Fibroblast of skin of abdomen (primary cell): ENCODE measurements around the gene KCNQ1OT1.

Experiments
- DNase-seq: peaks from one replicate; pipeline ENCODE4 v3.0.0-alpha.2; 2013

The KCNQ1OT1 gene

GRCh38 chr11:2569731-2570210, 130.0 kb downstream of the KCNQ1OT1 start:
- no peak for DNase-seq

GRCh38 chr11:2569321-2569721, 130.5 kb downstream of the KCNQ1OT1 start:
- peak; percentile 12 for DNase-seq

- no peak for DNase-seq
These were observed 132.6 kb downstream of the KCNQ1OT1 start for GRCh38 chr11:2567026-2567671.

DNA sequence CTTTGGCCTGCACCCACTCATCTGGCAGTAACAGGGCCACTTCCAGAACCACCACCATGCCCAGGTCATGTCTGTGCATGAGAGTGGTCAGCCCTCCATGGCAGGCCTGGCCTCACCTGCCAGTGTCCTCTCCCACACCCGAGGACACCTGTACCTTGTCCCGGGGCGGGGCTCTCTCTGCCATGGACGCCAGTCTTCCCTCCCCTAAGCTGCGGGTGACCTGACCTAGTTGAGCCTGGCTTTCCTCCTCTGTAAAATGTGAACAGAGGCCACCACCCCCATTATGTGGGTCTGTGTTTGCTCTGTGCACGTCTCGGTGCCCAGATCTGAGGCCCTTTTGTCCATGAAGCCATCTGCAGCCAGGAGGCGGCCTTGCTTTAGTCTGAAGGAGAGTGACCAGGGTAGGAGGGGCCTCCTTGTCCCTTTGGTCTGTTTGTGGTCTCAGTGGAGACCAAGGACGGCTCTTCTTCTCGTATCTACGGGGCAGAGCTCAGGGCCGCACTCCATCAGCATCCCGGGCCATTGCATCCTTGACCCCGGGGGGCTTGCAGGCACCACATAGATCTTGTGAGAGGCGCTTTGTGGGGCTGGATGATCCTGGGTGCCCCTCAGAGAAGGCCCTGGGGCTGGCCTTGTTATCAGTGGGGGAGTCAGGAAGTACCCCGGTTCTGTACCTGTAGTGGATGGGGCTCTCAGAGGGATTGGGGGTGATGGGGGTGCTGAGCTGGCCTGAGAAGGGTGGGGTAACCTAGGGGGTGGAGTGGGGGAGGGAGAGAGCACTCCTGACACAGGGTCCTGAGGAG, 133.4 kb downstream of the KCNQ1OT1 start:
- DNase-seq = no peak

DNA sequence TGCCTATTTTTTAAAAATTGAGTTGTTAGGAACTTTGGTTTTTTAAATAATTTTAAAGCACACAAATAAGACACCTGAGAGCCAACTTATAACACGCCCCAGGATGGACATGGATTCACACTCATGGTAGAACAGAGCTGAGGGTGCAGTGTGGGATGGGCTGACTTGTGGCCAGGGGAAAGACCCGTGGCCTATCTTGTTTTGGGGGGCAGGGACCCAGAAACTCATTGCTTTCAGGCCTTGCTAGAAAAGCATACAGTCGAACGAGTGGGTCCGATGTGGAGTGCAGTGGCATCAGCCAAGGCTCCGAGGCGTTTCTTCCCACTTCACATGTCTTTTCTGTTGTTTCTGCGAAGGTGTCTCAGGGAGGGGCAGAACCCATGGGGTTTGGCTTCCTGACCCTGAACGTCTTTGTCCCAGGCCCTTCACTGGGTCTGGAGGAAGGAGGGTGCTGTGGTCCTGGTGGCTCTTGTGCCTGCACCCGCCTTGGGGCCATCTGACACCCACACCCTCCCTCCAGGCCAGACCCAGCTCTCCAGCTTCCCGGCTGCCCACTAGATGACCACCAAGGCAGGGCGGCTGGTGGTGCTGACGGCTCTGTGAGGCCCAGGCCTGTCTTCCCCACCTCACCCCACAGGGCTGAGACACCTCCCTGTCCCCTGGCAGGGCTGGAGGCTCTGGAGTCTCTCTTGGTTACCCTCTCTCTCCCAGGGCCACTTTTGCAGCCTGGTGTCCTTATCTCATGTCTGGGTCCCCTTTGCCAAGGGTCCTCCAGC, 134.2 kb downstream of the KCNQ1OT1 start:
- DNase-seq = no peak

- DNase-seq = no peak
These were observed 135.0 kb downstream of the KCNQ1OT1 start for GRCh38 chr11:2564588-2565425.

DNA sequence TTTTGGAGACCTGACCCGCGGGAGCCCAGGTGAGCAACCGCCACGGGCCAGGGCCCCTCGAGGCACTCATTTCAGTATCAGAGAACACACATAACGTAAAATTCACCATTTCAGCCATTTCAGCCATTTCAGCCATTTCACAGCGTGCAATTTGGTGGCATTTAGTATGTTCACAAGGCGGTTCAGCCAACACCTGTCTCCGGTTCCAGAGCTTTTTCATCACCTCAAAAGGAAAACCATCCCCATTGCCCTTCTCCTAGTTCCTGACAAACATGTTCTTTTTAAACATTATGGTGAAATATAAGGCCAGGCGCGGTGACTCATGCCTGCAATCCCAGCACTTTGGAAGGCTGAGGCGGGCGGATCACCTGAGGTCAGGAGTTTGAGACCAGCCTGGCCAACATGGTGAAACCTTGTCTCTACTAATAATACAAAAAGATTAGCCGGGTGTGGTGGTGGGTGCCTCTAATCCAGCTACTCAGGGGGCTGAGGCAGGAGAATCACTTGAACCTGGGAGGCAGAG, 135.7 kb downstream of the KCNQ1OT1 start:
- DNase-seq = no peak

DNA sequence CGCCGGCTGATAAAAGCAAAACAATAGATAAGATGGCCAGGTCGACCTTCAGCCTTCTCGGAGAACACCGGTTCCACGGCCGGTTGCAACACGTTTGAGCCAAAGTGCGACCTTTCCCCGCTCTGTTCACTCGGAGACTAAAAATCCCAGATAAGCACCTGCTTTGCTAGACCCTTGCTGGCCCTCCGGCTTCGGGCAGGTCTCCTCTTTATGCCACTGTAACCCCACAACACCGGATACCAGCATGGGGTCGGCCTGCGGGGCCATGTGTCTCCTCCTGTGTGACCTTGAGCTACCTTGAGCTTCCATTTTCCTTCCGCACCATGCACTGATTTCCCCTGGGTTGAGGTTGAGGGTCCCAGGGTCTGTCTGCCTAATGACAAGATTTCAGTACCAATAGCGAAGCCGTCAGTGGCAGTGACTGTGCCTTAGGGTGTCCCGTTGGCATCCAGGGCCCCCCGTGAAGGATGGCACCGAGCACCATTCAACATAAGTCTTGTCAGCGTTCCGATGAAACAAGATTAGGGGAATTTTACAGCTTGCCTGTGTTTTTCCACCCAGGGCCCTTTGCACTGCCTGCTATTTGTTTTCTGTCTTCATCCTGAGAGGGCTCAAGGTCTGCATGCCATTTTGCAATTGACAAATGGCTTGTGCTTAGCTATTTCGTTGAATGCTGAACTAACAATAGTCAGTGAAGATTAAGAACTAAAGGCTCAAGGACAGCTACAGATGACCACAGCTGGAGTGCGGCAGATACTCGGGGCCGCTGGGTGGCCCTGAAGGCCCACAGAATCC, 136.4 kb downstream of the KCNQ1OT1 start:
- no peak for DNase-seq

DNA sequence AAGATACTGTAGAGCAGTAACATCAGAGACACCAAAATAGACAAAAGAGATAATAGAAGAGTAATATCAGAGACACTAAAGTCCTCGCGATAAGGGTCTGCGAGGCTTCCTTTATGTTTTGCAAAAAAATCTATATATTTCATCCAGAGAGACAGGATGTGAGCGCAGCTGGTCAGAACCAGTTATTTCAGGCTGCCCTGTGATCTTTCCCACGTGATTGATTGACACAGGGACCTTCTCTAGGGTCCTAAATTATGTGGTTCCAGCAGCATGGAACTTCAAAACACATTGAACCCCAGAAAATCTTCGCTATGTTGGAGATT, 136.9 kb downstream of the KCNQ1OT1 start:
- no peak for DNase-seq

GRCh38 chr11:2561696-2562581, 137.9 kb downstream of the KCNQ1OT1 start:
- no peak for DNase-seq

- no peak for DNase-seq
These were observed 140.1 kb downstream of the KCNQ1OT1 start for GRCh38 chr11:2559527-2560311.

DNA sequence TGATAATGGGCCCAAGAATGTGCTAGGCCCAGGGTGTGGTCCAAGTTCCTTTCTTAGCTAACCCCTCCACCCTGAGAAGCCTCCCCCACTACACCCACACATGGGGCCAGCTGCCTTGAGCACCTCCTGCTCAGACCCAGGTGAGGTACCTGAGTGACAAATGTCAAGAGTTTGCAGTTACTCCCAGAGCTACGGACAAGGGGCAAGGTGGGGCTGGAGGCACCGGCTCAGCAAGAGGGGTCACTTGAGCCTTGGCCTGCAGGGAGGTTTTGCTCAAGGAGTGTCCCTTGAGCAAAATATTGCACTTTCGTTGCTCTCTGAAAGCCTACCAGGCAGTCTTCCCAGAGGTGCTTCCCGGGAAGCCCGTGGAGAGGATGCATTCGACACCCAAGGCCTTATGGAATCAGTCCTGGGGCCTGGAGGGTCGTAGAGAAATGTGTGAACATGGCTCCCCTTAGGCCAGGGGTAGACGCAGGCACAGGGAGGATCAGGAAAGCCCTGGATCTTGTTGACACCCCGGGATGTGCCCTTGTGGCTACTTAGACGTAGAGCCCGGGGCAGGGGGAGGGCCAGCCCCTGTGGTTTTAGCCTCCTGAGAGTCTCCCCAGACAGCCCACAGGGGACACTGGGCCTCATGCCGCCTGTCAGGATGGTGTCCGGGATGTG, 140.8 kb downstream of the KCNQ1OT1 start:
- no peak for DNase-seq

DNA sequence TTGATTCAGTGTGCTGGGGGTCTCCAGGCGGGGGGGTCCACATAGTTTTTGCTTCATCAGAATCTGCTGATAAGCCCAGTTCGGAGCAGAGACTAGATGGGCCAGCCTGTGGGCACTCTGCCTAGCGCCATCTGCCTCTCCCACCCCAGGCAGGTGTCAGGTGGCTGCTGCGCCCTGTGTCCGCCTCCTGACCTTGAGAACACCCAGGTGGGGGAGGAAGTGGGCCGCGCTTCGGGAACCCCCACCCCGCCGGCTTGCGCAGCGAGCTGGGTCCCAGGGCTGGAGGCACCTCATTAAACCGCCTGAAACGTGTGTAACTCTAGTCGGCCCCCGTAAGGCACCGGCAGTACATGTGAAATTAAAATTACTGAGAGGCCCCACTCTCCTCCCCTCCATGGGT, 141.4 kb downstream of the KCNQ1OT1 start:
- no peak for DNase-seq
